GM21515 (cell line): ENCODE measurements around the gene CD109.
"Not testable (repeated sequence)": the region's sequence is repeated elsewhere in the genome, so short reads cannot be mapped to it uniquely, and the experiment has no call there.

Experiments used
- ATAC-seq: cut with Tn5 transposase; IDR thresholded peaks from one replicate; pipeline ENCODE4 v1.9.1; 2021; ENCODE audit not compliant: unreplicated experiment

Gene CD109

DNA sequence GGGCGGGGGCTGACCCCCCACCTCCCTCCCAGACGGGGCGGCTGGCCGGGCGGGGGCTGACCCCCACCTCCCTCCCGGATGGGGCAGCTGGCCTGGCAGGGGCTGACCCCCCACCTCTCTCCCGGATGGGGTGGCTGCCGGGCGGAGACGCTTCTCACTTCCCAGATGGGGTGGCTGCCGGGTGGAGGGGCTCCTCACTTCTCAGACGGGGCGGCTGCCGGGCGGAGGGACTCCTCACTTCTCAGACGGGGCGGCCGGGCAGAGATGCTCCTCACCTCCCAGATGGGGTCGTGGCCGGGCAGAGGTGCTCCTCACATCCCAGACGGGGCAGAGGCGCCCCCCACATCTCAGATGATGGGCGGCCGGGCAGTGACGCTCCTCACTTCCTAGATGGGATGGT, 155.0 kb downstream of the CD109 start:
- not testable (repeated sequence) for ATAC-seq

DNA sequence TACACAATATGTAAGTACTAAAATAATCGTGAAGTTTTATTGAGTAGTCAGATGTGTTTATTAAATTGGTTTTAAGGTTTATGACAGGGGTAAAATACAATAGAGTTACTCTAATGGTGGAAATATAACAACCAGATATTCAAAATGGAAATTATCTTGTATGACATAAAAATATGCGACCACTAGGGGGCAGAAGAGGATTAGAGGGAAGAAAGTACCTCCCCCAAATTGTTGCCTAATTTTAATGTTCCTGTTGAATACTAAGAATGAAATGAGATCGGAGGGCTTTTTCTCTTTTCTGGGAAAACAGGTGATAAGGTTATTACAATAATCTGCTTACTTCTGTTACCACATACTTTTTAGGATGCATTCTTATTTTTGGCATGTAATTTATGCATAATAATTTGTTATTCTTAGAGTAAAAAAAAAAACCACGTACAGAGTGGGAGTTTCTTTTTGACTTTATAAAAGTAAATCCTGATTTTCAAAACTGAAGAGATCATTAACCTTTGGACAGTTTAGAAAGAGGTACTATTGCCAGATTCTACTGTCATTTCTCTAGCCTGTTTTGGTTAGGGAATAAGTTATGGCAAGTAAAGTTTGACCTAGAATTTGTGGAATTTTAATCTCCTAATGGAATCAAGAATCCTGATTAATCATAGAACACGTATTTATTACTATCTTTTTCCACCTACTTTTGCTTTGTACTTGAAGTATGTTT, 159.2 kb downstream of the CD109 start:
- ATAC-seq, result no peak

DNA sequence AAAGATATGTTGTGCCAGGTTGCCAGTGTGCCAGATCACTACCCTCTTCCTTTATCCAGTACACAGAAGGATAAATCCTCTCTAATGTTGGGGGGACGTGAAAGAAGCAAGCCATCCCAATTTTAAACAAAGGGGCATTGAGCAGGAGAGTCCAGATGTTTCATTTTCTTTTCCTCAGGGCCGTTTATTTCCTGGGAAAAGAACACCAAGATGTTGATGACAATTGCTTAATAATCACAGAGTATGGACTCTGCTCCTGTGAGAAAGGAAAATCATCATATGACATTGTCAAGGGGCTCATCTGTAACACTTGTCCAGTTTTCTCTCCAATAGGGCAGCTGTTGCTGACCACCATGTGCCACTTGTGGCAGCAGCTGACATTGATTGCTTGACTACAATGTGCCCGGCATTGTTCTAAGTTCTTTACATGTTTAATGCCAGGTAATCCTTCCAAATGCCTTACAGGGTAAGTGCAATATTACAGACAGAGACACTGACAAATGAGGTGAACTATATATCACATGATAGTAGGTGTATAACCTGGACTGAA, 161.4 kb downstream of the CD109 start:
- no peak for ATAC-seq

DNA sequence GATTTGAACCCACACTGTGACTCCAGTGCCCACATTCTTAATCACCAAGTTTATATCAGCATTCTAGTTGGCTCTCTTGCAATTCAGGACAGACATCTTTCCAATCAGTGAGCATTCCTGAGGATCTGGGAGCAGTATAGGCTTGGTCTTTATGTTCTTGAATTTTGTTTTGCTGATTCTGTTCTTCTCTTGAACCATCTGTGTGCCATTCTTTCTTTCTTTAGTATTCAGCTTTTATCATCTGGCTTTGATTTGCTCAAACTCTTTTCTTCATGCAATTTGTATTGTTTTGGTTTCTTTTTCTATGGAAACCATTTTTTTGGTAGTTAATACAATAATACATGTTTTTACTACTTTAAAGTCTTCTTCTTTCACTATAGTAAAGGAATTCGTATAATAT, 162.4 kb downstream of the CD109 start:
- no peak for ATAC-seq

DNA sequence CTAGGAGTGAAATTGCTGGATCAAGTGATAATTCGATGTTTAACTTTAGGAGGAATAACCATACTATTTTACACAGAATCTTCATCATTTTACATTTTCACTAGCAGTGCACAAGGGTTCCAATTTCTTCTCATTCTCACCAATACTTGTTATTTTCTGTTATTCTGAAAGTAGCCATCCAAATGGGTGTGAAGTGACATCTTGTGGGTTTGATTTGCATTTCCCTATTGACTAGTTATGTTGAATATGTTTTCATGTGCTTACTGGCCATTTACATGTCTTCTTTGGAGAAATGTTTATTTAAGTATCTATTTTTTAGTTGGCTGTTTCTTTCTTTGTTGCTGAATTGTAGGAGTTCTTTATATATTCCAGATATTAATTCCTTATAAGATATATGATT, 164.3 kb downstream of the CD109 start:
- ATAC-seq, result no peak

DNA sequence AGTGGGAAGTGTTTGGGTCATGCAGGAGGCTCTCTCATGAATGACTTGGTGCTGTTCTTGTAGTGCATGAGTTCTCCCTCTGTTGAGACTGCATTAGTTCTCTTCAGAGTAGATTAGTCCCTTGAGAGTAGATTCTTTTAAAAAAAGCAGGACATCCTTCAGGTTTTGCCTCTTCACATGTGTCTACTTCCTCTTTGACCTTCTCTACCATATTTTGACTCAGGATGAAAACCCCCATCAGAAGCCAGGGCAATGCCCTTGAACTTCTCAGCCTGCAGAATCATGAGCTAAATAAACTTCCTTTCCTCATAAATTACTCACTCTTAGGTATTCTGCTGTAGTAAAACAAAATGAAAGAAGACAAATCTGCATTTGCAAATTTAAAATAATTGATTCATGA, 170.3 kb downstream of the CD109 start:
- no peak for ATAC-seq

DNA sequence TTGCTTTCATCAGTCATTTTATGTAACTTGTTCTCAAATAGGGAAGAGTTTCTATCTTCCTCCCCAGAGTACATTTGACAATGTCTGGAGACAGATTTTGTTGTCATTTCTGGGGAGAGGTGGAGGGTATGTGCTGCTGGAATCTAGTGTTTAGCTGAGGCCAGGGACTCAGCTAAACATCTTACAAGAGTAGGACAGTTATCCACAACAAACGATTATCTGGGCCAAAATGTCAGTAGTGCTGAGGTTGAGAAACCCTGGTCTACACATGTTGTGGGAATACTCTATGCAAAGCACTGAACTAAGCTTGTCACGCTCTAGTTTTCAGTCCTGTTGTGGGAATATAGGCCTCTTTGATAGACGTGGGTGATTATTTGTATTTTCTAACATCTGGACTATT, 171.4 kb downstream of the CD109 start:
- no peak for ATAC-seq

DNA sequence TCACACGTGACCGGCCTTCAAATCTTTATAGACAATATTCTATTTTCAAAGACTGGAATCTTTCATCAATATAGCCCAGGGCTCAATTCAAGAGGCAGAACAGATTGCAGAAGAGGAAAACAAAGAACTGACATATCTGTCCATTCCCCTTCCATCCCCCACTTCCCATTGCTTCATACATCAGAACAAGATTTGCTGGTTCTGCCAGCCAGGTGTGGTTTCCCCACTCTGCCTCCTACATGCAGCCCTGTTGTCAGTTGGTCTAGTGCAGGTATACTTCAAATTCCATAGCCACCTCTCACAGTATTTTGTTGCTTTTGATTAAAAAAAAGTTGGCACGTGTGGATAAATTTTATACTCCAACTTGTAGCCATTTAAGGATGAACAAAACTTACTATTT, 174.9 kb downstream of the CD109 start:
- no peak for ATAC-seq

DNA sequence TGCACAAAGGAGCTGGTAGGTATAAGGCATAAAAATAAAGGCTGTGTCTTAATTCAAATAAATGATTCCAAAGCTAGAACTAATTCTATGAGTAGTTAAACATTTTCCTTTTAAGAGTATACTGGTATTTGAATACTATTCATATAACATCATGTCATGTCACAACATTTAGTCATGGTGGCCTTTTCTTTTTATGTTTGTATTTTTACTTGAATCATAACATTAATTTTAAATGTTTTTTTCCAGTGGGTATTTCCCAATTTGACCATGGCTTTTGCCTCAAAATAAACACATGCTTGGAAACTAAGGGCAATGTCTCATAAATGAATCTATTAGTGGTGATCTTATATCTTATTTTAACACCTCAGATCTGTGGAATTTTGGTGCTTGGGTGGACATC, 177.1 kb downstream of the CD109 start:
- no peak for ATAC-seq
